Smooth muscle cell (in vitro differentiated cells): Measurements from ENCODE around the gene KCNMA1. TPM values are rescaled to one million over a fixed set of nuclear protein-coding genes. Genes with fewer than 3 reads are reported as not detected.

ENCODE experiments used
- DNase-seq: peaks from one replicate; lab custom pipeline; 2025; ENCODE audit not compliant: unreplicated experiment; lab: John Stamatoyannopoulos, UW
- H2AFZ ChIP-seq: fragments of 200-600 bp; sonication (generic); 2 replicates; pipeline ENCODE4 v1.6.0; 2016; ENCODE audit warnings: antibody characterized with exemption, low read depth, mild to moderate bottlenecking
- H3F3A ChIP-seq: fragments of 200-600 bp; sonication (generic); 2 replicates; pipeline ENCODE4 v1.6.0; 2017; ENCODE audit warnings: antibody characterized with exemption, low read depth
- H3K27ac ChIP-seq: fragments of 200-600 bp; sonication (generic); 2 replicates; pipeline ENCODE4 v1.5.1; 2016; ENCODE audit warnings: low read depth, mild to moderate bottlenecking
- H3K27me3 ChIP-seq: fragments of 200-600 bp; sonication (generic); 2 replicates; pipeline ENCODE4 v1.6.1; 2016; ENCODE audit warnings: low read depth, mild to moderate bottlenecking
- H3K36me3 ChIP-seq: fragments of 200-600 bp; sonication (generic); 2 replicates; pipeline ENCODE4 v1.5.1; 2016; ENCODE audit warnings: low read depth
- H3K4me1 ChIP-seq: fragments of 200-600 bp; sonication (generic); 2 replicates; pipeline ENCODE4 v1.5.1; 2016; ENCODE audit warnings: low read depth
- H3K4me2 ChIP-seq: fragments of 200-600 bp; sonication (generic); 2 replicates; pipeline ENCODE4 v1.6.0; 2016; ENCODE audit warnings: mild to moderate bottlenecking
- H3K4me3 ChIP-seq: fragments of 200-600 bp; sonication (generic); 2 replicates; pipeline ENCODE4 v1.5.1; 2016; ENCODE audit warnings: mild to moderate bottlenecking
- H3K79me2 ChIP-seq: fragments of 200-600 bp; sonication (generic); 2 replicates; pipeline ENCODE4 v1.6.0; 2016; ENCODE audit warnings: low read depth, mild to moderate bottlenecking
- H3K9ac ChIP-seq: fragments of 200-600 bp; sonication (generic); 2 replicates; pipeline ENCODE4 v1.6.0; 2016; ENCODE audit warnings: low read depth
- H3K9me3 ChIP-seq: fragments of 200-600 bp; sonication (generic); replicated peaks from 2 replicates; pipeline ENCODE4 v1.5.1; 2016; ENCODE audit warnings: low read depth
- H4K20me1 ChIP-seq: fragments of 200-600 bp; sonication (generic); 2 replicates; pipeline ENCODE4 v1.6.0; 2016; ENCODE audit warnings: low read depth
- CTCF ChIP-seq: fragments of 200-600 bp; sonication (generic); IDR thresholded peaks from 2 replicates; pipeline ENCODE4 v1.5.1; 2017; ENCODE audit warnings: borderline replicate concordance, mild to moderate bottlenecking, antibody characterized with exemption; ENCODE audit not compliant: insufficient read depth, poor library complexity, severe bottlenecking
- WGBS: methylation state at CpG from one replicate; pipeline ENCODE4 v1.1.7; 2016; ENCODE audit warnings: low lambda C conversion rate; 5-methylcytosine and 5-hydroxymethylcytosine counted together
- polyA plus RNA-seq: library from polyadenylated mRNA; unstranded; fragments of >200 nt; fragmentation: Nextera tagmentation; extraction: Ambion mirVana; gene quantifications from 2 replicates; pipeline ENCODE4 v1.2.1, GENCODE V29; 2016
- total RNA-seq: library from RNA; depleted of rRNA; stranded (reverse); fragments of >200 nt; gene quantifications from 2 replicates; pipeline ENCODE4 v1.2.3, GENCODE V29; 2014

KCNMA1 gene
- total and polyA plus RNA-seq, 2 experiments from 2014 or later, result 9.1 to 23.4 TPM

- no peak overlapping the region for H2AFZ ChIP-seq
- 43% methylated on average over 1 of the region's 1 CpG for WGBS
- no peaks in the 10 kb centered on the region for H3K9me3 ChIP-seq
- no peak overlapping the region for H3K4me3 ChIP-seq
- TF ChIP-seq CTCF, result no peak
- peaks cover 39% of the 10 kb centered on the region for H3K27me3 ChIP-seq
- H3K9ac ChIP-seq, result no peak overlapping the region
- no peak overlapping the region for H3K27ac ChIP-seq
- H3F3A ChIP-seq, result no peaks in the 10 kb centered on the region
- DNase-seq, result no peak
- H3K4me2 ChIP-seq, result no peak overlapping the region
- H3K79me2 ChIP-seq, result no peaks in the 10 kb centered on the region
- H3K4me1 ChIP-seq, result peaks cover 11% of the 10 kb centered on the region
- no peaks in the 10 kb centered on the region for H3K36me3 ChIP-seq
- H4K20me1 ChIP-seq, result no peaks in the 10 kb centered on the region
These were observed 3.7 kb upstream of the KCNMA1 start for GRCh38 chr10:77641344-77641743.

GRCh38 chr10:77640167-77640566 lies 2.6 kb upstream of the KCNMA1 start:
- TF ChIP-seq CTCF, result no peak
- Histone ChIP-seq H3K4me2 (no peak overlapping the region), H4K20me1 (no peaks in the 10 kb centered on the region), H3K36me3 (no peaks in the 10 kb centered on the region), H3K27ac (no peak overlapping the region), H3K9me3 (no peaks in the 10 kb centered on the region), H3K4me1 (peaks cover 23% of the 10 kb centered on the region), H3F3A (no peaks in the 10 kb centered on the region), H3K4me3 (no peak overlapping the region), H3K79me2 (no peaks in the 10 kb centered on the region), H2AFZ (no peak overlapping the region), H3K9ac (no peak overlapping the region), H3K27me3 (peaks cover 51% of the 10 kb centered on the region)
- 78% methylated on average over 3 of the region's 3 CpGs for WGBS
- no peak for DNase-seq

GRCh38 chr10:77639756-77640155 lies 2.1 kb upstream of the KCNMA1 start:
- peaks cover 23% of the 10 kb centered on the region for H3K4me1 ChIP-seq
- H4K20me1 ChIP-seq, result no peaks in the 10 kb centered on the region
- H3K27ac ChIP-seq, result no peak overlapping the region
- H2AFZ ChIP-seq, result no peak overlapping the region
- no peak overlapping the region for H3K4me2 ChIP-seq
- TF ChIP-seq CTCF, result no peak
- peaks cover 55% of the 10 kb centered on the region for H3K27me3 ChIP-seq
- no peak overlapping the region for H3K9ac ChIP-seq
- H3F3A ChIP-seq, result no peaks in the 10 kb centered on the region
- H3K79me2 ChIP-seq, result no peaks in the 10 kb centered on the region
- no peak for DNase-seq
- H3K36me3 ChIP-seq, result no peaks in the 10 kb centered on the region
- WGBS, result 81% methylated on average over 3 of the region's 3 CpGs
- no peak overlapping the region for H3K4me3 ChIP-seq
- no peaks in the 10 kb centered on the region for H3K9me3 ChIP-seq

- H3K4me1 ChIP-seq, result peaks cover 23% of the 10 kb centered on the region
- H3F3A ChIP-seq, result no peaks in the 10 kb centered on the region
- peak overlapping the region; percentile 69 for H2AFZ ChIP-seq
- WGBS, result 6% methylated on average over 54 of the region's 56 CpGs
- H3K27me3 ChIP-seq, result peaks cover 61% of the 10 kb centered on the region
- H3K27ac ChIP-seq, result no peak overlapping the region
- H3K36me3 ChIP-seq, result no peaks in the 10 kb centered on the region
- no peak overlapping the region for H3K9ac ChIP-seq
- H3K9me3 ChIP-seq, result no peaks in the 10 kb centered on the region
- no peak for TF ChIP-seq CTCF
- peak overlapping the region; percentile 96 for H3K4me2 ChIP-seq
- no peaks in the 10 kb centered on the region for H4K20me1 ChIP-seq
- no peak for DNase-seq
- no peaks in the 10 kb centered on the region for H3K79me2 ChIP-seq
- H3K4me3 ChIP-seq, result peak overlapping the region; percentile 67
These were observed 903 bp upstream of the KCNMA1 start for GRCh38 chr10:77638321-77639101.
